Pancreas (tissue), 10 donors: ENCODE results near the gene CARD14. TPM values are rescaled to one million over a fixed set of nuclear protein-coding genes. Genes with fewer than 3 reads are reported as not detected.

ENCODE experiments used
- ATAC-seq, 4 donors: fragments of 200-7000 bp; cut with Tn5 transposase; one replicate each; pipeline versions ENCODE4 v1.8.0 to v1.9.1; 2020; ENCODE audit warnings: mild to moderate bottlenecking in 4 of 4, moderate library complexity in 4 of 4
- DNase-seq, 6 donors: peaks; one replicate each; pipeline ENCODE4 v3.0.0-alpha.2; 2020
- FAIRE-seq: peaks from 2 replicates; lab custom pipeline; 2012; peaks lifted over from hg19 to GRCh38; lab: Jason Lieb, UNC
- H3K27ac ChIP-seq, 4 donors: fragments of 200-600 bp; sonication (generic); 1 replicate in 3 of 4; 2 replicates in 1 of 4; pipeline versions ENCODE4 v1.5.0 to v1.8.0; 2020
- H3K27me3 ChIP-seq, 4 donors: fragments of 200-600 bp; one replicate each; pipeline ENCODE4 v1.8.0; 2021
- H3K36me3 ChIP-seq, 3 donors: fragments of 200-600 bp; sonication (generic) in 1 of 3; one replicate each; pipeline versions ENCODE4 v1.5.0 to v1.8.0; 2020 to 2021
- H3K4me1 ChIP-seq, 3 donors: fragments of 200-600 bp; one replicate each; pipeline ENCODE4 v1.8.0; 2021
- H3K4me3 ChIP-seq, 4 donors: fragments of 200-600 bp; sonication (generic) in 2 of 4; one replicate each; pipeline versions ENCODE4 v1.5.0 to v1.8.0; 2020 to 2021
- H3K9me3 ChIP-seq, 4 donors: fragments of 200-600 bp; one replicate each; pipeline ENCODE4 v1.8.0; 2021
- WGBS, 2 donors: extraction: QIAGEN DNeasy Blood & Tissue Kit; methylation state at CpG; one replicate each; pipeline ENCODE4 v1.1.7; 2013; 5-methylcytosine and 5-hydroxymethylcytosine counted together
- intact Hi-C, 3 donors: fragments of 100-400 bp; cut with DNase I; formaldehyde crosslinking; loops; one replicate each; pipeline versions ENCODE4 v1.11.1 to v1.14.2; 2022
- polyA plus RNA-seq, 2 donors: library from polyadenylated mRNA; stranded (reverse); fragments of 200-250 nt; gene quantifications; one replicate each; pipeline ENCODE4 v1.2.3, GENCODE V29; 2013
- total RNA-seq, 6 donors: library from RNA; stranded (reverse); fragmentation: NEBNext Ultra II Directional in 4 of 6; extraction: Animal tissue kit (Norgen Biotek cat#: 25700) in 4 of 6; gene quantifications; one replicate each; pipeline versions ENCODE4 v1.2.1 to v1.2.4, GENCODE V29; 2021 to 2023
- TF ChIP-seq, protein P1 (sequence below), 4 donors: fragments of 200-600 bp; sonication (generic) in 3 of 4; IDR thresholded peaks; one replicate each; pipeline versions ENCODE4 v1.5.0 to v1.8.0; 2021; ENCODE audit warnings: antibody characterized with exemption in 4 of 4
- donor health status: healthy with polysubstance abuse.
- donor health status: DM: no; HTN: no; CAD: no; lungs with moderate emphysema.
- donor health status: DM: no; HTN: no; CAD: no.
- donor health status: control.
- donor health status: control.
- donor health status: Bipolar disorder and iron deficiency.
- donor health status: DM: yes; HTN: yes; CAD: no.
- donor health status: DM: no; HTN: no; CAD: no.
- donor health status: DM: no; HTN: no; CAD: no.
- donor health status: DM: yes; HTN: yes; CAD: no.

The CARD14 gene
- total and polyA plus RNA-seq, 8 donors = 0.06 to 0.33 (median 0.28) TPM; not detected in 3

GRCh38 chr17:80212962-80213642 is 43.3 kb downstream of the CARD14 start:
- H3K4me1 ChIP-seq = no peaks in the 10 kb centered on the region
- FAIRE-seq = no peak
- peak in 2 of 6 donors; percentile 1 to 7 for DNase-seq
- intact Hi-C loops = no loop called here
- 90 to 91% methylated on average over 19 of the region's 19 CpGs for WGBS, 2 donors
- no peak overlapping the region for H3K4me3 ChIP-seq
- no peak overlapping the region for H3K27ac ChIP-seq
- peak in 1 of 4 donors; percentile 48 for ATAC-seq
- TF ChIP-seq, protein P1, sequence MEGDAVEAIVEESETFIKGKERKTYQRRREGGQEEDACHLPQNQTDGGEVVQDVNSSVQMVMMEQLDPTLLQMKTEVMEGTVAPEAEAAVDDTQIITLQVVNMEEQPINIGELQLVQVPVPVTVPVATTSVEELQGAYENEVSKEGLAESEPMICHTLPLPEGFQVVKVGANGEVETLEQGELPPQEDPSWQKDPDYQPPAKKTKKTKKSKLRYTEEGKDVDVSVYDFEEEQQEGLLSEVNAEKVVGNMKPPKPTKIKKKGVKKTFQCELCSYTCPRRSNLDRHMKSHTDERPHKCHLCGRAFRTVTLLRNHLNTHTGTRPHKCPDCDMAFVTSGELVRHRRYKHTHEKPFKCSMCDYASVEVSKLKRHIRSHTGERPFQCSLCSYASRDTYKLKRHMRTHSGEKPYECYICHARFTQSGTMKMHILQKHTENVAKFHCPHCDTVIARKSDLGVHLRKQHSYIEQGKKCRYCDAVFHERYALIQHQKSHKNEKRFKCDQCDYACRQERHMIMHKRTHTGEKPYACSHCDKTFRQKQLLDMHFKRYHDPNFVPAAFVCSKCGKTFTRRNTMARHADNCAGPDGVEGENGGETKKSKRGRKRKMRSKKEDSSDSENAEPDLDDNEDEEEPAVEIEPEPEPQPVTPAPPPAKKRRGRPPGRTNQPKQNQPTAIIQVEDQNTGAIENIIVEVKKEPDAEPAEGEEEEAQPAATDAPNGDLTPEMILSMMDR (IDR thresholded peaks at IDR 0.05) = no peak
- H3K9me3 ChIP-seq = no peaks in the 10 kb centered on the region
- no peaks in the 10 kb centered on the region for H3K27me3 ChIP-seq
- peaks cover 0 to 25% (median 10%) of the 10 kb centered on the region in 3 donors for H3K36me3 ChIP-seq

DNA sequence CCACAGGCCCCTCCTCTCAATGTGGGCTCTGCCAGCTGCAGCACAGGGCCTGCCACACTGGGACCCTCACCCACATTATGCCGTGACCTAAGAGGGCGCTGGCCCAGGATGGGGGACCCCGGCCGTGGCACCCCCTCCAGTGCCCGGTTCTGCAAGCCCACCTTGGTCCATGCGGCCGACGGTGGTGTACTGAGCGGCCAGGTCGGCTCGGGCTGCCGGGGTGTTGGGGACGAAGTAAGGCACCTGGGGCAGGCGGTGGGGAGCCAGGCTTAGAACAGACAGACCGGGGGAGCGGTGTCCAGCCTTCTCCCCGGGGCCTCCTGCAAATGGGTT is 43.8 kb downstream of the CARD14 start:
- no peak for ATAC-seq
- Histone ChIP-seq H3K4me1 (no peaks in the 10 kb centered on the region), H3K27ac (no peak overlapping the region), H3K9me3 (no peaks in the 10 kb centered on the region), H3K36me3 (peaks cover 0 to 25% (median 10%) of the 10 kb centered on the region in 3 donors), H3K27me3 (no peaks in the 10 kb centered on the region), H3K4me3 (no peak overlapping the region)
- 95 to 96% methylated on average over 17 of the region's 17 CpGs for WGBS, 2 donors
- no peak for FAIRE-seq
- DNase-seq = no peak
- TF ChIP-seq, protein P1 (IDR thresholded peaks at IDR 0.05) = no peak
- intact Hi-C loops = no loop called here

GRCh38 chr17:80214012-80214877 is 44.4 kb downstream of the CARD14 start:
- Histone ChIP-seq H3K4me3 (no peak overlapping the region), H3K36me3 (peaks cover 0 to 22% (median 10%) of the 10 kb centered on the region in 3 donors), H3K4me1 (no peaks in the 10 kb centered on the region), H3K27ac (no peak overlapping the region), H3K9me3 (no peaks in the 10 kb centered on the region), H3K27me3 (no peaks in the 10 kb centered on the region)
- FAIRE-seq (no peak), ATAC-seq (no peak), DNase-seq (peak in 2 of 6 donors; percentile 13 to 67)
- TF ChIP-seq, protein P1 (IDR thresholded peaks at IDR 0.05) = no peak
- intact Hi-C loops = no loop called here
- 93 to 94% methylated on average over 45 to 48 of the region's 48 CpGs for WGBS, 2 donors

GRCh38 chr17:80214878-80215210 is 45.0 kb downstream of the CARD14 start:
- Histone ChIP-seq H3K27ac (no peak overlapping the region), H3K36me3 (peaks cover 0 to 18% (median 10%) of the 10 kb centered on the region in 3 donors), H3K4me1 (no peaks in the 10 kb centered on the region), H3K4me3 (no peak overlapping the region), H3K27me3 (no peaks in the 10 kb centered on the region), H3K9me3 (no peaks in the 10 kb centered on the region)
- 91 to 92% methylated on average over 17 of the region's 17 CpGs for WGBS, 2 donors
- ATAC-seq (no peak), DNase-seq (peak in 2 of 6 donors; percentile 14 to 56), FAIRE-seq (no peak)
- intact Hi-C loops = no loop called here
- TF ChIP-seq, protein P1 (IDR thresholded peaks at IDR 0.05) = no peak
